Measurements from ENCODE around the gene CD19.
A peak's percentile ranks its signal among the peaks of the same experiment; 100 is the strongest.
"Not testable (repeated sequence)": the region's sequence is repeated elsewhere in the genome, so short reads cannot be mapped to it uniquely, and the experiment has no call there.

Gene CD19

GRCh38 chr16:28923652-28924398 lies 7.9 kb upstream of the CD19 start:
- DNase-seq (ENCODE audit: low spot score) = peak; percentile 78
- no peak for TF ChIP-seq CTCF (IDR thresholded peaks at IDR 0.05; ENCODE audit: extremely low read depth, missing control alignments)

GRCh38 chr16:28924399-28924761 lies 7.4 kb upstream of the CD19 start:
- TF ChIP-seq CTCF (IDR thresholded peaks at IDR 0.05; ENCODE audit: extremely low read depth, missing control alignments) = no peak
- no peak for DNase-seq (ENCODE audit: low spot score)

GRCh38 chr16:28924762-28925385 lies 6.9 kb upstream of the CD19 start, which contains the start of gene RABEP2:
TSS of gene RABEP2 (minus strand) at chr16:28925238. CDS start at chr16:28925163, 75 bp downstream.
- DNase-seq (ENCODE audit: low spot score) = peak; percentile 99
- no peak for TF ChIP-seq CTCF (IDR thresholded peaks at IDR 0.05; ENCODE audit: extremely low read depth, missing control alignments)

GRCh38 chr16:28925386-28926228 lies 6.2 kb upstream of the CD19 start:
- DNase-seq (ENCODE audit: low spot score) = peak; percentile 77
- no peak for TF ChIP-seq CTCF (IDR thresholded peaks at IDR 0.05; ENCODE audit: extremely low read depth, missing control alignments)

- not testable (repeated sequence) for DNase-seq (ENCODE audit: low spot score)
Measured at GRCh38 chr16:28926284-28926683, 5.5 kb upstream of the CD19 start.

GRCh38 chr16:28927815-28928214 lies 4.0 kb upstream of the CD19 start:
- TF ChIP-seq CTCF (IDR thresholded peaks at IDR 0.05; ENCODE audit: extremely low read depth, missing control alignments) = no peak

GRCh38 chr16:28930203-28930602 lies 1.6 kb upstream of the CD19 start:
- no peak for TF ChIP-seq CTCF (IDR thresholded peaks at IDR 0.05; ENCODE audit: extremely low read depth, missing control alignments)
- no peak for DNase-seq (ENCODE audit: low spot score)

More at GRCh38 chr16:28927815-28928214, 4.0 kb upstream of the CD19 start:
- DNase-seq (ENCODE audit: low spot score) = no peak

Measured in GM20000 (cell line).